ENCODE results near the gene WNT10A.

Gene WNT10A

GRCh38 chr2:218857371-218858137 is 23.1 kb upstream of the WNT10A start:
- no peak for DNase-seq

DNA sequence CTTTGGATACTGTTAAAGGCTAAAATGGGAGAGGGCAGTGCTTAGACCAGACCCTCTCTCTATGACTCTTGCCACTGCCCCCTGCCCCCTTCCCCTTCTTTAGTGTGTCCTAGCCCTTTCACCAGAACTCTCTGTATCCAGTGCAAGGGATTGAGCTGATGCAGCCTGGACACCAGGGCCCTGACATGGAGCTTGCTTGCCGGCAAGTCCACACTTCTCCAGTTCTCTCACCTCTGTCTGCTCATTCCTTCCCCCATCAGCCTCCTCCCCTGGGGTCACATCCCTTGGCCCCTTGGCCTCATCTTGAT is 22.6 kb upstream of the WNT10A start:
- no peak for DNase-seq

GRCh38 chr2:218858671-218859555 is 21.7 kb upstream of the WNT10A start:
- DNase-seq = no peak

DNA sequence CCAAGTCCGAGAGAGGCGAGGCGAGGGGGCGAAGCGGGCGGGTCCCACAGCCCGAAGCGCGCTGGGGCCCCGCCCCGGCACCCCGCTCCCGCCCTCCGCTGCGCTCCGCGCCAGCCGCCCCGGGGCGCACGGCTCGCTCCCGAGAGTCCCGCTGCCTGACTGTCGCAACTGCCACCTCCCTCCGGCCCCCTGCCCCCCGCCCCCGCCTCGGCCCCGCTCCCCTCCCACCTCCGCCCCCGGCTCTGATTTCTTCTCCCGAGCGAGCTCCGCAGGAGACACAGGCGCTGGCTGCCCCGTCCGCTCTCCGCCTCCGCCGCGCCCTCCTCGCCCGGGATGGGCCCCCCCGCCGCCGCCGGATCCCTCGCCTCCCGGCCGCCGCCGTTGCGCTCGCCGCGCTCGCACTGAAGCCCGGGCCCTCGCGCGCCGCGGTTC is 21.1 kb upstream of the WNT10A start, which contains the start of gene WNT6:
TSS of gene WNT6 (plus strand) at position 250 of the 432 bp plus-strand sequence. CDS start 233 bp downstream, outside the sequence.
- no peak for DNase-seq

GRCh38 chr2:218859988-218860831 is 20.4 kb upstream of the WNT10A start:
- no peak for DNase-seq

- peak in 3 of 56 donors; percentile 15 to 49 (median 28) for DNase-seq
These were observed 19.7 kb upstream of the WNT10A start for GRCh38 chr2:218860950-218861381.

GRCh38 chr2:218861645-218862318 is 18.9 kb upstream of the WNT10A start:
- DNase-seq = no peak

GRCh38 chr2:218863021-218863520 is 17.6 kb upstream of the WNT10A start:
- no peak for DNase-seq

DNA sequence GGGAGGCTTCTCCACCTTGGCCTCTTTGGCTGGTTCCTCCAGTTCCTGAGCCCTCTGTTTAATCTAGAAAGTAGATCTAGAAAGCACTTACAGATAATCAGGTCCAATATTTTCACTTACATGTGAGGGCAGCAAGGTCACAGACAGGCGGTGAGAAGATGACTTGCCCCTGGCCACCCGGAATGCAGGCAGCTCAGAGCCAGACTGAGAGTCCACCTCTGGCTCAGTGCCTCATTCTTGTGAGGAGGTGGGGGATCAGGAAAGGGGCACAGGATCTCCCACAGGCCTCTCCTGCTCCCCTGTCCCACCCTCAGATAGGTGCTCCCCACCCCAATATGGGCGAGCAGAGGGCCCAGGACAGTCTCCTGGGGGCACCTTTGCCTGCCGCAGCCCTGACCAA is 15.3 kb upstream of the WNT10A start:
- DNase-seq = no peak

DNA sequence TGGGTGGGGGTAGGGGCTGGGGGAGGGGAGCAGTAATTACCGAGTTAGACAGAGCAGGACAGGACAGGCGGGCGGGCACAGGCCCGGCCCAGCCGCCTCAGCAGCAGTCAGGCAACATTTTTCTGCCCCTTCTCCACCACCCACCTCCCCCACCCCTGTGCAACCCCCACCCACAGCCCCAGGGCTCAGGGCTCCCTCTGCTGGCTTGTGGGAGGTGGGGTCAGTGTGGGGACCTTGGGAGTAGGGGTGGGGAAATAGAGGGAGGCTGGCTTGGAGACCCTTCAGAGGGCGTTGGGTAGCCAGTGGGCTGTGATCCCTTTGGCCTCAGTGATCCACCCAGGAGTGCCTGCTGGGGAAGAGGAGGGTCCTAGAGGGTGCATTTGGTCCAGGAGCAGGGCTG is 14.7 kb upstream of the WNT10A start:
- no peak for DNase-seq

- no peak for DNase-seq
These were observed 12.8 kb upstream of the WNT10A start for GRCh38 chr2:218867900-218868299.

- no peak for DNase-seq
These were observed 11.6 kb upstream of the WNT10A start for GRCh38 chr2:218869064-218869463.

GRCh38 chr2:218870984-218871344 is 9.7 kb upstream of the WNT10A start:
- DNase-seq = peak in 12 of 56 donors; percentile 7 to 42 (median 15)

DNA sequence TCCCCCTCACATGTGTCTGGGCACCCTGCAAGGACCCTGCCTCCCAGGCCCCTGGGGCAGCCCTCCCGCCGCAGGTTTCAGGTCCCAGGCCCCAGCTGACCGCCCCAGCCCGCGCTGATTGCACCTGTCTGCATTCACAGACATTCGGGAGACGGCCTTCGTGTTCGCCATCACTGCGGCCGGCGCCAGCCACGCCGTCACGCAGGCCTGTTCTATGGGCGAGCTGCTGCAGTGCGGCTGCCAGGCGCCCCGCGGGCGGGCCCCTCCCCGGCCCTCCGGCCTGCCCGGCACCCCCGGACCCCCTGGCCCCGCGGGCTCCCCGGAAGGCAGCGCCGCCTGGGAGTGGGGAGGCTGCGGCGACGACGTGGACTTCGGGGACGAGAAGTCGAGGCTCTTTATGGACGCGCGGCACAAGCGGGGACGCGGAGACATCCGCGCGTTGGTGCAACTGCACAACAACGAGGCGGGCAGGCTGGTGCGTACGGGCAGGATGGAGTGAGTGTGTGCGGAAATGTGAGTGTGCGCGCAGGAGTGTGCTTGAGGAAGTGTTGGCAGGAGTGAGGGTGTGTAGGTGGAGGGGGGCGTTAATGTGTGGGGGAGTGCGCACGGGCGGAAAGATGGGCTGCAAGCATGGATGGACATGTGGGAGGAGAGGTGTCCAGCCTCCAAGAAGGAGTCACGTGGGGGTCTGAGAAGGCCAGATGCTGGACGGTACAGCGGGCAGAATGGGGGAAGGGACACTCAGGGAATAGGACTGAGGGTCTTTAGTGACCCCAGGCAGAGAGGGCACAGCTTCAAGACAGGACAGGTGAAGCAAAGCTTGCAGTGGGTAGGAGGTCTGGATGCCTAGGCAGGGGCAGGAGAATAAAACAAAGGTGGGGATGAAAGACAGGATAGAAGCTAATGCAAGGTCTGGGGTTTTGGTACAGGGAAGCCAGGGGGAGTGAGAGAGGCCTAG is 9.0 kb upstream of the WNT10A start:
- DNase-seq = no peak

DNA sequence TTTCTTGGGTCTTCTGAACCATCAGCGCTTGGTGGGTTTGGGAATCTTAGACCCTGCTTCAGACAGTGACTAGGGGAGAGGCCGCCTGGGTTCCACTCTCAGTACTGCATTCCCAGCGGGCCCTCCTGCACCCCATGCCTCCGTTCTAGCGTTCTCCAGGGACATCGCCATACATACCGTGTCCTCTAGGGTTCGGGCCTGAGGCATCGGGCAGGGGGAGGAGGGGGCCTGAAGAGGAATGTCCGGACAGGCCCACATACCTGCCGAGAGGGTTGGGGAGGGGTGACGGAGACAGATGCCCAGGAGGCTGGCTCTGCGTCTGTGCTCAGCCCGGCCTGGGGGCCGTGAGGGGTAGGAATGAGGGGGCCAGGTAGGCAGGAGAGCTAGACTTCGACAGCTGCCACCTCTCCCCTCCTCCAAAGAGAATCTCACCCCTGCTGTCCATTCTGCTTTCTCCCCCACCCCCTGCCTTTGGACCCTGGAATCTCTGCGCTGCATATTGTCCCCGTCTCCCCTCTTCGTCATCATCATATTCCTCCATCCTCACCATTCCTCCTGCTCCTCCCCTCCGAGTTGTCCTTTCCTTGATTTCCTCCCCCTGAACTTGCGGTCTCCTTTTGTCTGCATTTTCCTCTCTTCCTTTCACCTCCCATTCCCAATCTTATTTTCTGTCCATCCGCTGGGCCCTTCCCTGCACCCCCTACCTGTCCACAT is 7.8 kb upstream of the WNT10A start:
- DNase-seq = no peak

- DNase-seq = no peak
These were observed 7.1 kb upstream of the WNT10A start for GRCh38 chr2:218873359-218874194.

GRCh38 chr2:218875692-218876246 is 4.9 kb upstream of the WNT10A start:
- DNase-seq = no peak

Measured in amygdala (tissue), 56 donors.